AG09309 (cell line): ENCODE data around the gene PCDHGA10.
"Not testable (repeated sequence)": the region's sequence is repeated elsewhere in the genome, so short reads cannot be mapped to it uniquely, and the experiment has no call there.

Experiments used
- DNase-seq: peaks from one replicate; pipeline ENCODE4 v3.0.0-alpha.2; 2010; ENCODE audit warnings: low read depth
- H3K4me3 ChIP-seq: 2 replicates; pipeline ENCODE4 v1.5.1; 2011; ENCODE audit warnings: mild to moderate bottlenecking, low read depth, low read length, moderate library complexity; ENCODE audit not compliant: control insufficient read depth
- TF ChIP-seq, protein P1 (sequence below): IDR thresholded peaks from 2 replicates; pipeline ENCODE4 v1.5.1; 2011; ENCODE audit warnings: mild to moderate bottlenecking, low read depth, low read length, inconsistent platforms; ENCODE audit not compliant: insufficient read depth, control insufficient read depth; ENCODE audit errors: missing control alignments

The PCDHGA10 gene

GRCh38 chr5:141373673-141374317 is 39.0 kb upstream of the PCDHGA10 start, which contains the start of gene PCDHGA6:
Gene PCDHGA6, plus strand, starts transcription at chr5:141373891. Its CDS starts 193 bp downstream, at chr5:141374084.
- TF ChIP-seq, protein P1, sequence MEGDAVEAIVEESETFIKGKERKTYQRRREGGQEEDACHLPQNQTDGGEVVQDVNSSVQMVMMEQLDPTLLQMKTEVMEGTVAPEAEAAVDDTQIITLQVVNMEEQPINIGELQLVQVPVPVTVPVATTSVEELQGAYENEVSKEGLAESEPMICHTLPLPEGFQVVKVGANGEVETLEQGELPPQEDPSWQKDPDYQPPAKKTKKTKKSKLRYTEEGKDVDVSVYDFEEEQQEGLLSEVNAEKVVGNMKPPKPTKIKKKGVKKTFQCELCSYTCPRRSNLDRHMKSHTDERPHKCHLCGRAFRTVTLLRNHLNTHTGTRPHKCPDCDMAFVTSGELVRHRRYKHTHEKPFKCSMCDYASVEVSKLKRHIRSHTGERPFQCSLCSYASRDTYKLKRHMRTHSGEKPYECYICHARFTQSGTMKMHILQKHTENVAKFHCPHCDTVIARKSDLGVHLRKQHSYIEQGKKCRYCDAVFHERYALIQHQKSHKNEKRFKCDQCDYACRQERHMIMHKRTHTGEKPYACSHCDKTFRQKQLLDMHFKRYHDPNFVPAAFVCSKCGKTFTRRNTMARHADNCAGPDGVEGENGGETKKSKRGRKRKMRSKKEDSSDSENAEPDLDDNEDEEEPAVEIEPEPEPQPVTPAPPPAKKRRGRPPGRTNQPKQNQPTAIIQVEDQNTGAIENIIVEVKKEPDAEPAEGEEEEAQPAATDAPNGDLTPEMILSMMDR, result peak; percentile 66
- no peak for DNase-seq
- H3K4me3 ChIP-seq, result peak within 1 kb of the TSS; percentile 39

GRCh38 chr5:141374627-141375026 is 38.2 kb upstream of the PCDHGA10 start:
- TF ChIP-seq, protein P1, result no peak
- DNase-seq, result no peak
- no peak overlapping the region; the same call in 1 of the 2 replicates for H3K4me3 ChIP-seq

- H3K4me3 ChIP-seq, DNase-seq: not testable (repeated sequence)
- TF ChIP-seq, protein P1, result peak; percentile 17
Measured at GRCh38 chr5:141375444-141376155, 37.2 kb upstream of the PCDHGA10 start.

DNA sequence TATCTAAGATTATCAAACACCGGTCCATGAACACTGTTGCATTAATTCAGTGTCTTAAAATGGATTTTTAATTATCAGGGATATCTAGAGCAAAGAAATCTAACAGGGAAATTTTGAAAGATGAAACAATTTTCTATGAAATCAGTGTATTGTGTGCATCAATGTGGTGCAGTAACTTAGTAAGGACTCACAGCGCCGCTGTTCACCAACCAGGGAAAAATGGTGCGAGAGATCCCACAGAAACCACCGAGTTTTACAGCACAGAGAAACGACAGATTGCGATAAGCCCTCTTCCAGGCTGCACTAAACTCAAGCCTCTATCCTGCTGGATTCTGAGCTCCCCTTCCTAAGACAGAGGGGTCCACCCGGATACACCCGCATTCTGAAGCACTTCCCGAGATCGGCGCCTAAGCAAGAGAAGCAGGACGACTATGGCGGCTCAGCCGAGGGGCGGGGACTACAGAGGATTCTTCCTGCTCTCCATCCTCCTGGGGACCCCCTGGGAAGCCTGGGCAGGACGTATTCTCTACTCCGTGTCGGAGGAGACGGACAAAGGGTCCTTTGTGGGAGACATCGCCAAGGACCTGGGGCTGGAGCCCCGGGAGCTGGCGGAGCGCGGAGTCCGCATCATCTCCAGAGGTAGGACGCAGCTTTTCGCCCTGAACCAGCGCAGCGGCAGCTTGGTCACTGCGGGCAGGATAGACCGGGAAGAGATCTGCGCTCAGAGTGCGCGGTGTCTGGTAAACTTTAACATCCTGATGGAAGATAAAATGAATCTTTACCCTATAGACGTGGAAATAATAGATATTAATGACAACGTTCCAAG is 30.1 kb upstream of the PCDHGA10 start, which contains the start of gene PCDHGA7:
PCDHGA7 (plus strand) TSS at position 274 of the 826 bp plus-strand sequence; CDS start at position 432, 158 bp downstream.
- DNase-seq, result no peak
- peak within 1 kb of the TSS; percentile 65 for H3K4me3 ChIP-seq
- TF ChIP-seq, protein P1, result peak; percentile 62

- H3K4me3 ChIP-seq, result peak overlapping the region; percentile 65
- no peak for DNase-seq
- TF ChIP-seq, protein P1, result no peak
Measured at GRCh38 chr5:141383345-141383744, 29.4 kb upstream of the PCDHGA10 start.
